Colonic mucosa (tissue), 4 donors: Measurements from ENCODE around the gene SYNDIG1. TPM values are rescaled to one million over a fixed set of nuclear protein-coding genes. Genes with fewer than 3 reads are reported as not detected.

ENCODE experiments used
- DNase-seq: peaks from one replicate; pipeline ENCODE4 v3.0.0-alpha.2; 2020
- H3K27ac ChIP-seq: fragments of 200-600 bp; one replicate; pipeline ENCODE4 v1.8.0; 2021
- H3K27me3 ChIP-seq: fragments of 200-600 bp; one replicate; pipeline ENCODE4 v1.8.0; 2021
- H3K36me3 ChIP-seq: fragments of 200-600 bp; one replicate; pipeline ENCODE4 v1.8.0; 2021
- H3K4me1 ChIP-seq: fragments of 200-600 bp; one replicate; pipeline ENCODE4 v1.8.0; 2021; ENCODE audit warnings: mild to moderate bottlenecking
- H3K4me3 ChIP-seq: fragments of 200-600 bp; one replicate; pipeline ENCODE4 v1.8.0; 2021
- H3K9ac ChIP-seq, 2 donors: one replicate each; pipeline ENCODE4 v1.7.0; 2013; ENCODE audit warnings: control low read depth in 2 of 2, low read depth in 2 of 2, low read length in 2 of 2
- H3K9me3 ChIP-seq: fragments of 200-600 bp; one replicate; pipeline ENCODE4 v1.8.0; 2021
- intact Hi-C: fragments of 100-400 bp; cut with DNase I; formaldehyde crosslinking; loops from one replicate; pipeline ENCODE4 v1.14.1; 2022
- total RNA-seq, 2 donors: library from RNA; stranded (reverse); fragmentation: NEBNext Ultra II Directional in 1 of 2; extraction: Animal tissue kit (Norgen Biotek cat#: 25700) in 1 of 2; gene quantifications; one replicate each; pipeline ENCODE4 v1.2.1, GENCODE V29; 2021
- TF ChIP-seq, protein P1 (sequence below): fragments of 200-600 bp; IDR thresholded peaks from one replicate; pipeline ENCODE4 v1.8.0; 2022; ENCODE audit warnings: antibody characterized with exemption, mild to moderate bottlenecking
- donor health status: healthy.
- donor health status: DM: no; HTN: no; CAD: no.
- donor health status: DM: no; HTN: no; CAD: no.

The SYNDIG1 gene
- total RNA-seq, 2 donors from 2014 or later, result 0.10 to 0.19 TPM

DNA sequence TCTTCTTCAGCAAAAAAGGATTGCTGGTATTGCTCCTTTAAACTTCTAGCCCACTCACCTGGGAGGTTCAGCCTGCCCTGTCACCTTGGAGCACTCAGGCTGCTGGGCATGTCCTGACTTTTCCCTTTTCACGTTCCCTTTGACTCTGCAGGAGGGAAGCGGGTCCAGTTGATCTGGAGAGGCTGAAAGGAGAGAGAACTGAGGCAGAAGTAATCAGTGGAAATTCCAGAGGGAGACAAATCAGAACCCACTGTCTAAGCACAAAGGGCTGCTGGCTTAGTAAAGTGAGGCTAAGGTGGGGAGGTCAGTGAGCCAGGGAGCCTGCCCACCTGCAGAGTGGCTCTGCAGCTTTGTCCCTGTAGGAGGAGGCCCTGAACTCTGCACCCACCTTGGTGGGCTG is 9.7 kb upstream of the SYNDIG1 start:
- Histone ChIP-seq H3K27ac (no peak overlapping the region), H3K4me3 (no peak overlapping the region), H3K27me3 (no peaks in the 10 kb centered on the region), H3K4me1 (no peaks in the 10 kb centered on the region), H3K9ac (no peak overlapping the region), H3K9me3 (no peaks in the 10 kb centered on the region), H3K36me3 (no peaks in the 10 kb centered on the region)
- TF ChIP-seq, protein P1, sequence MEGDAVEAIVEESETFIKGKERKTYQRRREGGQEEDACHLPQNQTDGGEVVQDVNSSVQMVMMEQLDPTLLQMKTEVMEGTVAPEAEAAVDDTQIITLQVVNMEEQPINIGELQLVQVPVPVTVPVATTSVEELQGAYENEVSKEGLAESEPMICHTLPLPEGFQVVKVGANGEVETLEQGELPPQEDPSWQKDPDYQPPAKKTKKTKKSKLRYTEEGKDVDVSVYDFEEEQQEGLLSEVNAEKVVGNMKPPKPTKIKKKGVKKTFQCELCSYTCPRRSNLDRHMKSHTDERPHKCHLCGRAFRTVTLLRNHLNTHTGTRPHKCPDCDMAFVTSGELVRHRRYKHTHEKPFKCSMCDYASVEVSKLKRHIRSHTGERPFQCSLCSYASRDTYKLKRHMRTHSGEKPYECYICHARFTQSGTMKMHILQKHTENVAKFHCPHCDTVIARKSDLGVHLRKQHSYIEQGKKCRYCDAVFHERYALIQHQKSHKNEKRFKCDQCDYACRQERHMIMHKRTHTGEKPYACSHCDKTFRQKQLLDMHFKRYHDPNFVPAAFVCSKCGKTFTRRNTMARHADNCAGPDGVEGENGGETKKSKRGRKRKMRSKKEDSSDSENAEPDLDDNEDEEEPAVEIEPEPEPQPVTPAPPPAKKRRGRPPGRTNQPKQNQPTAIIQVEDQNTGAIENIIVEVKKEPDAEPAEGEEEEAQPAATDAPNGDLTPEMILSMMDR, result no peak
- no peak for DNase-seq
- intact Hi-C loops, result no loop called here

DNA sequence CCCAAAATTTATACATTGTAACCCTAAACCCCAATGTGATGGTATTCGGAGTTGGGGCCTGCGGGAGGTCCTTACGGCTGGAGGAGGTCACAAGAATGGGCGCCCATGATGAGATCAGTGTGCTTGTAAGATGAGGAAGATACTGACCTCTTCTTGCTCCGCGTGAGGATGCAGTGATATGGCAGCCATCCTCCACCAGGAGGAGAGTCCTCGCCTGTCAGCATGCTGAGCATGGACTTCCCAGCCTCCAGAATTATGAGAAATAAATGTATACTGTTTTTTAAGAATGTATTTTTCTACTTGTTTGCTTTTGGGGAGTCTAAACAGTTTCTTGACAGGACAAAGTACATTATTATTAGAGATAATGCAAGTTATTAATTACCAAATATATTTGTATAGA is 8.7 kb upstream of the SYNDIG1 start:
- DNase-seq, result no peak
- H3K4me3 ChIP-seq, result no peak overlapping the region
- intact Hi-C loops, result no loop called here
- no peak overlapping the region for H3K27ac ChIP-seq
- TF ChIP-seq, protein P1, result no peak
- no peak overlapping the region for H3K9ac ChIP-seq
- H3K27me3 ChIP-seq, result no peaks in the 10 kb centered on the region
- no peaks in the 10 kb centered on the region for H3K4me1 ChIP-seq
- no peaks in the 10 kb centered on the region for H3K9me3 ChIP-seq
- no peaks in the 10 kb centered on the region for H3K36me3 ChIP-seq

DNA sequence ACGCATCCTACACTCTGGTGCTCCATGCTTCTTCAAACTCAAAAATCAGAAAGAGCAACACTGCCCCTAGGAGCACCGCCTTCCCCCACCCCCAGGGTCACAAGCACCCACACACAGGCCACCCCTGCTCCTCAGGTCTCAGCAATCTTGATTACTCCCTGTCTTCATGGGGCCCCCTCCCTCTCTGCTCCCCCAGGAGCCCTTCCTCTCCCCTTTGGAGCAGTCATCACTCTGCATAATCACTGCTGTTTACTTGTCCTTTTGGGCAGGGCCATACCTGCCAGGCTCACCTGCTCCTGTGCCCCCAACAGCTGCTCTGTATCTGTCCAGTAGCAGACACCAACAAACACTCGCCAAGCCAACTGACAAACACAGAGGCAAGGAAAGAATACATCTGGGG is 7.6 kb upstream of the SYNDIG1 start:
- intact Hi-C loops, result no loop called here
- Histone ChIP-seq H3K4me3 (no peak overlapping the region), H3K27ac (no peak overlapping the region), H3K4me1 (no peaks in the 10 kb centered on the region), H3K36me3 (no peaks in the 10 kb centered on the region), H3K27me3 (no peaks in the 10 kb centered on the region), H3K9ac (no peak overlapping the region), H3K9me3 (no peaks in the 10 kb centered on the region)
- TF ChIP-seq, protein P1, result no peak
- no peak for DNase-seq

DNA sequence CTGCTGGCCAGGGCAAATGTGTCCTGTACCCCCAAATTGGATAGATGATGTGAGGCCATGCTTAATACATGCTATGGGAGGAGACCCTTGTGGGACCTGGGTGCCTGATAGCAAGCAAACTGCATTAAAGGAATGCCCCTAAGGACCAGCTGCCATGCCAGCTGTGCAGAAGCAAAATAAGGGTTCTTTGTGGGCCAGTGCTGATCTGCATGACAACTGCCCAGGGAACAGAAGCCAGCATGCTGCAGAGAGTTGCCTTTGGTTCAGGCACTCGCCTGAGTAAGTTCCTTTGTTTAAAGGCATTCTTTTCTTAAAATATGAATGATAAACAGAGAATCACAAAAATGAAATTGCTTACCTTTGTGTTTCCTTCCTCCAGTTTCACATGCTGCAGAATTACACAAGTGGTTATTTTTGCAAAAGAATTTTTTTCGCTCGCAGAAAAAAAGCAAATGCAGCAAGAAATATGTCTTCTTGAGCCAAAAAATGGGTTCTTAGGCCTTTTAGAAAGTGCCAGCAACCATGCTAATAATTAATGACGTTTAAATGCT is 6.9 kb upstream of the SYNDIG1 start:
- Histone ChIP-seq H3K27ac (no peak overlapping the region), H3K9me3 (no peaks in the 10 kb centered on the region), H3K27me3 (no peaks in the 10 kb centered on the region), H3K4me3 (no peak overlapping the region), H3K9ac (no peak overlapping the region), H3K4me1 (no peaks in the 10 kb centered on the region), H3K36me3 (no peaks in the 10 kb centered on the region)
- TF ChIP-seq, protein P1, result no peak
- intact Hi-C loops, result no loop called here
- no peak for DNase-seq

DNA sequence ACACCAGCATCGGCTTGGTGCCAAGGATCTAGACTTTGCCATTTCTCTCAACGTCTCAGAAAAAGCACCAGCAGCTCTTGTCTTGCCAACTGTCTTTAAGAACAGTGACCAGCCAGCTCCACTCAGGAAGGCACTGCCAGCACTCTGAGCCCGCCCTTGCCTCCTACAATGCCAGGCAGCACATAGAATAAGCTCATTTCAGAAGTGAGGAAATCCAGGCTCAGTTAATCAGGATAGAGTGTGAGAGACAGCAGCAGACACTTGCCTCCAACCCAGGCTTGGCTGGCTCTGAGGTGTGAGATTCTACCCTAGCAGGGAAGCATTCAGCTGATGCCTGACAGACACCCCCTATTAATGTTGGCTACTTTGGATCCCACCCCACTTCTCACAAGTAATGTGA is 4.3 kb upstream of the SYNDIG1 start:
- TF ChIP-seq, protein P1, result no peak
- no peak for DNase-seq
- Histone ChIP-seq H3K4me3 (no peak overlapping the region), H3K9ac (no peak overlapping the region), H3K36me3 (no peaks in the 10 kb centered on the region), H3K27me3 (peaks cover 14% of the 10 kb centered on the region), H3K9me3 (no peaks in the 10 kb centered on the region), H3K27ac (no peak overlapping the region), H3K4me1 (no peaks in the 10 kb centered on the region)
- intact Hi-C loops, result no loop called here
